Large intestine (tissue), 3 donors: ENCODE results near the gene KRT71. TPM values are rescaled to one million over a fixed set of nuclear protein-coding genes. Genes with fewer than 3 reads are reported as not detected.

Experiments used
- DNase-seq, 2 donors: peaks; one replicate each; pipeline versions ENCODE4 v3.0.0 to v3.0.0-alpha.2; 2013
- H3K27ac ChIP-seq: one replicate; pipeline ENCODE4 v1.5.1; 2013; ENCODE audit warnings: low read length
- H3K27me3 ChIP-seq: 2 replicates; pipeline ENCODE4 v1.6.1; 2013; ENCODE audit warnings: low read length; ENCODE audit not compliant: control insufficient read depth, insufficient read depth
- H3K36me3 ChIP-seq: 2 replicates; pipeline ENCODE4 v1.6.1; 2013; ENCODE audit warnings: low read length; ENCODE audit not compliant: control insufficient read depth, insufficient read depth
- H3K4me1 ChIP-seq: one replicate; pipeline ENCODE4 v1.6.1; 2013; ENCODE audit warnings: low read length; ENCODE audit not compliant: control insufficient read depth, insufficient read depth
- H3K4me3 ChIP-seq: one replicate; pipeline ENCODE4 v1.5.1; 2013; ENCODE audit warnings: low read length
- H3K9me3 ChIP-seq: one replicate; pipeline ENCODE4 v1.6.1; 2013; ENCODE audit warnings: mild to moderate bottlenecking, low read depth, low read length, moderate library complexity; ENCODE audit not compliant: control insufficient read depth
- WGBS: methylation state at CpG from one replicate; pipeline ENCODE4 v1.1.5; 2013; ENCODE audit warnings: low lambda C conversion rate; ENCODE audit not compliant: insufficient coverage; 5-methylcytosine and 5-hydroxymethylcytosine counted together
- polyA plus RNA-seq: library from polyadenylated mRNA; unstranded; fragments of 120-200 nt; gene quantifications from one replicate; pipeline ENCODE4 v1.2.1, GENCODE V29; 2013

Gene KRT71
- polyA plus RNA-seq, 1 donor = 0.04 TPM

GRCh38 chr12:52585946-52586345 is 33.0 kb upstream of the KRT71 start:
- no peak for DNase-seq
- WGBS = no CpG with 5 or more reads among the region's 9 CpGs
- peaks cover 17% of the 10 kb centered on the region for H3K27me3 ChIP-seq
- H3K4me1 ChIP-seq = no peaks in the 10 kb centered on the region
- no peak overlapping the region for H3K27ac ChIP-seq
- no peaks in the 10 kb centered on the region for H3K9me3 ChIP-seq
- no peaks in the 10 kb centered on the region for H3K36me3 ChIP-seq
- no peak overlapping the region for H3K4me3 ChIP-seq

GRCh38 chr12:52585066-52585465 is 32.1 kb upstream of the KRT71 start:
- Histone ChIP-seq H3K4me1 (no peaks in the 10 kb centered on the region), H3K27me3 (peaks cover 15% of the 10 kb centered on the region), H3K27ac (no peak overlapping the region), H3K36me3 (no peaks in the 10 kb centered on the region), H3K4me3 (no peak overlapping the region), H3K9me3 (no peaks in the 10 kb centered on the region)
- WGBS = no CpG with 5 or more reads among the region's 3 CpGs
- DNase-seq = no peak

- H3K27me3 ChIP-seq = peaks cover 13% of the 10 kb centered on the region
- no peak overlapping the region for H3K27ac ChIP-seq
- H3K9me3 ChIP-seq = no peaks in the 10 kb centered on the region
- no peaks in the 10 kb centered on the region for H3K4me1 ChIP-seq
- H3K36me3 ChIP-seq = no peaks in the 10 kb centered on the region
- 80% methylated on average over 1 of the region's 9 CpGs for WGBS
- no peak for DNase-seq
- H3K4me3 ChIP-seq = no peak overlapping the region
These were observed 31.3 kb upstream of the KRT71 start for GRCh38 chr12:52584156-52584682.

- no peaks in the 10 kb centered on the region for H3K9me3 ChIP-seq
- peaks cover 11% of the 10 kb centered on the region for H3K27me3 ChIP-seq
- peak; percentile 45 to 63 for DNase-seq
- H3K27ac ChIP-seq = no peak overlapping the region
- WGBS = no CpG with 5 or more reads among the region's 7 CpGs
- no peaks in the 10 kb centered on the region for H3K36me3 ChIP-seq
- no peak overlapping the region for H3K4me3 ChIP-seq
- H3K4me1 ChIP-seq = no peaks in the 10 kb centered on the region
These were observed 30.1 kb upstream of the KRT71 start for GRCh38 chr12:52582971-52583456.

- WGBS = no CpG with 5 or more reads among the region's 2 CpGs
- DNase-seq = no peak
- Histone ChIP-seq H3K4me1 (no peaks in the 10 kb centered on the region), H3K36me3 (no peaks in the 10 kb centered on the region), H3K9me3 (no peaks in the 10 kb centered on the region), H3K4me3 (no peak overlapping the region), H3K27me3 (peaks cover 10% of the 10 kb centered on the region), H3K27ac (no peak overlapping the region)
These were observed 29.5 kb upstream of the KRT71 start for GRCh38 chr12:52582486-52582885.

GRCh38 chr12:52581481-52581880 is 28.5 kb upstream of the KRT71 start:
- H3K4me1 ChIP-seq = no peaks in the 10 kb centered on the region
- no peaks in the 10 kb centered on the region for H3K9me3 ChIP-seq
- H3K36me3 ChIP-seq = no peaks in the 10 kb centered on the region
- H3K27me3 ChIP-seq = peaks cover 6% of the 10 kb centered on the region
- H3K27ac ChIP-seq = no peak overlapping the region
- no peak for DNase-seq
- no peak overlapping the region for H3K4me3 ChIP-seq
- no CpG with 5 or more reads among the region's 6 CpGs for WGBS

GRCh38 chr12:52581066-52581465 is 28.1 kb upstream of the KRT71 start:
- Histone ChIP-seq H3K27me3 (peaks cover 6% of the 10 kb centered on the region), H3K4me1 (no peaks in the 10 kb centered on the region), H3K9me3 (no peaks in the 10 kb centered on the region), H3K4me3 (no peak overlapping the region), H3K27ac (no peak overlapping the region), H3K36me3 (no peaks in the 10 kb centered on the region)
- no CpG with 5 or more reads among the region's 7 CpGs for WGBS
- no peak for DNase-seq

- Histone ChIP-seq H3K4me1 (no peaks in the 10 kb centered on the region), H3K36me3 (no peaks in the 10 kb centered on the region), H3K9me3 (no peaks in the 10 kb centered on the region), H3K4me3 (no peak overlapping the region), H3K27me3 (peaks cover 3% of the 10 kb centered on the region), H3K27ac (no peak overlapping the region)
- DNase-seq = no peak
- WGBS = no CpG with 5 or more reads among the region's 1 CpG
These were observed 27.6 kb upstream of the KRT71 start for GRCh38 chr12:52580496-52580895.

- Histone ChIP-seq H3K4me3 (no peak overlapping the region), H3K36me3 (no peaks in the 10 kb centered on the region), H3K9me3 (no peaks in the 10 kb centered on the region), H3K27ac (no peak overlapping the region), H3K4me1 (no peaks in the 10 kb centered on the region), H3K27me3 (peaks cover 3% of the 10 kb centered on the region)
- DNase-seq = no peak
- WGBS = 0% methylated on average over 1 of the region's 10 CpGs
These were observed 26.8 kb upstream of the KRT71 start for GRCh38 chr12:52579468-52580465.

GRCh38 chr12:52578469-52578868 is 25.5 kb upstream of the KRT71 start:
- 100% methylated on average over 1 of the region's 3 CpGs for WGBS
- H3K27ac ChIP-seq = no peak overlapping the region
- no peak for DNase-seq
- peaks cover 3% of the 10 kb centered on the region for H3K27me3 ChIP-seq
- no peak overlapping the region for H3K4me3 ChIP-seq
- no peaks in the 10 kb centered on the region for H3K4me1 ChIP-seq
- no peaks in the 10 kb centered on the region for H3K36me3 ChIP-seq
- H3K9me3 ChIP-seq = no peaks in the 10 kb centered on the region
